K562 (cell line): ENCODE data around the gene CHIC2. TPM values are rescaled to one million over a fixed set of nuclear protein-coding genes. Genes with fewer than 3 reads are reported as not detected.

Source experiments
- AFF1 ChIP-seq, 2 experiments: fragments of 450-650 bp; IDR thresholded peaks; 2 replicates each; pipeline ENCODE4 v1.6.1; 2018; ENCODE audit warnings: mild to moderate bottlenecking in 2 of 2, low read depth in 1 of 2; ENCODE audit not compliant: partially characterized antibody in 2 of 2
- ELF1 ChIP-seq: fragments of 200-800 bp; sonication (Bioruptor generic); IDR thresholded peaks from 2 replicates; pipeline ENCODE4 v1.6.1; 2016; ENCODE audit warnings: missing genetic modification characterization, missing compliant biosample characterization
- FOSL1 ChIP-seq: fragments of 200-800 bp; sonication (Bioruptor generic); conservative IDR thresholded peaks from 2 replicates; pipeline ENCODE4 v1.6.1; 2016; ENCODE audit warnings: missing genetic modification characterization, missing compliant biosample characterization
- HDAC1 ChIP-seq, 2 experiments: fragments of 450-650 bp; IDR thresholded peaks; 2 replicates each; pipeline ENCODE4 v1.6.1; 2016 to 2017; ENCODE audit warnings: inconsistent platforms in 1 of 2, mild to moderate bottlenecking in 1 of 2, moderate library complexity in 1 of 2
- HNRNPLL ChIP-seq: fragments of 200-400 bp; formaldehyde crosslinking; IDR thresholded peaks from 2 replicates; pipeline ENCODE4 v1.6.1; 2017; ENCODE audit warnings: low read length, low read depth, mild to moderate bottlenecking; ENCODE audit not compliant: poor library complexity, severe bottlenecking
- KLF16 ChIP-seq: IDR thresholded peaks from 2 replicates; pipeline ENCODE4 v1.6.1; 2016; ENCODE audit warnings: antibody characterized with exemption
- NELFE ChIP-seq: IDR thresholded peaks from 2 replicates; pipeline ENCODE4 v1.6.1; 2011; ENCODE audit warnings: mild to moderate bottlenecking; ENCODE audit not compliant: insufficient read depth, insufficient read length
- NFIX ChIP-seq: fragments of 250-450 bp; sonication (Bioruptor Pico); IDR thresholded peaks from 2 replicates; pipeline ENCODE4 v1.4.0; 2020; ENCODE audit warnings: low read depth, mild to moderate bottlenecking, moderate library complexity
- PRMT5 ChIP-seq: sonication (generic); formaldehyde crosslinking; IDR thresholded peaks from 2 replicates; pipeline ENCODE4 v1.5.0; 2020; ENCODE audit warnings: missing genetic modification reagents
- RAD51 ChIP-seq: fragments of 450-650 bp; IDR thresholded peaks from 2 replicates; pipeline ENCODE4 v1.7.1; 2016; ENCODE audit warnings: low read depth, mild to moderate bottlenecking, borderline replicate concordance
- SMAD4 ChIP-seq: fragments of 250-450 bp; sonication (Bioruptor Pico); conservative IDR thresholded peaks from 2 replicates; pipeline ENCODE4 v1.8.0; 2021; ENCODE audit warnings: inconsistent platforms, mild to moderate bottlenecking, moderate library complexity
- SMARCA4 ChIP-seq: fragments of 450-650 bp; IDR thresholded peaks from 2 replicates; pipeline ENCODE4 v1.6.1; 2016
- YBX1 ChIP-seq: fragments of 450-650 bp; IDR thresholded peaks from 2 replicates; pipeline ENCODE4 v1.7.1; 2016; ENCODE audit warnings: mild to moderate bottlenecking
- ZBTB1 ChIP-seq: sonication (generic); formaldehyde crosslinking; IDR thresholded peaks from 2 replicates; pipeline ENCODE4 v1.8.1; 2023; ENCODE audit warnings: missing genetic modification reagents, low read depth, mild to moderate bottlenecking, borderline replicate concordance
- ZEB2 ChIP-seq: fragments of 450-650 bp; IDR thresholded peaks from 2 replicates; pipeline ENCODE4 v1.6.1; 2016
- ZNF134 ChIP-seq: fragments of 250-450 bp; sonication (Bioruptor Pico); conservative IDR thresholded peaks from 2 replicates; pipeline ENCODE4 v1.4.0; 2020
- ZNF174 ChIP-seq: fragments of 250-450 bp; sonication (Bioruptor Pico); IDR thresholded peaks from 2 replicates; pipeline ENCODE4 v1.4.0; 2020; ENCODE audit warnings: mild to moderate bottlenecking
- ZNF274 ChIP-seq: IDR thresholded peaks from 2 replicates; pipeline ENCODE4 v1.6.1; 2011; ENCODE audit warnings: low read depth, mild to moderate bottlenecking, low read length, moderate library complexity, borderline replicate concordance
- ZNF277 ChIP-seq: fragments of 250-450 bp; sonication (Bioruptor Pico); IDR thresholded peaks from 2 replicates; pipeline ENCODE4 v1.8.0; 2022; ENCODE audit warnings: inconsistent platforms, mild to moderate bottlenecking, moderate library complexity, borderline replicate concordance
- ZNF445 ChIP-seq: fragments of 250-450 bp; sonication (Bioruptor Pico); IDR thresholded peaks from 2 replicates; pipeline ENCODE4 v1.4.0; 2020; ENCODE audit warnings: low read depth, mild to moderate bottlenecking, moderate library complexity
- ZNF77 ChIP-seq: fragments of 250-450 bp; sonication (Bioruptor Pico); IDR thresholded peaks from 2 replicates; pipeline ENCODE4 v1.5.0; 2020
- ZZZ3 ChIP-seq: fragments of 450-650 bp; IDR thresholded peaks from 2 replicates; pipeline ENCODE4 v1.6.1; 2016; ENCODE audit warnings: antibody characterized with exemption, mild to moderate bottlenecking, moderate library complexity
- polyA plus RNA-seq, 8 experiments: library from polyadenylated mRNA; depleted of rRNA in 4 of 8; stranded (reverse) in 5 of 8; unstranded in 3 of 8; fragments of >200 nt; fragmentation: Nextera tagmentation in 2 of 8; fragmentation: Illumina TruSeq in 1 of 8; extraction: Ambion mirVana in 2 of 8; extraction: Trizol in 1 of 8; gene quantifications; 2 replicates each; pipeline versions ENCODE4 v1.2.1 to v1.2.3, GENCODE V29; 2011 to 2014; ENCODE audit warnings: inconsistent platforms in 1 of 8, missing spikeins in 1 of 8
- total RNA-seq, 7 experiments: library from RNA; depleted of rRNA in 6 of 7; stranded (reverse); fragments of >200 nt in 6 of 7; fragmentation: Illumina TruSeq in 2 of 7; extraction: Trizol in 2 of 7; gene quantifications; 2 replicates each; pipeline versions ENCODE4 v1.2.1 to v1.2.3, GENCODE V29; 2011 to 2021; ENCODE audit warnings: low replicate concordance in 1 of 7
- TF ChIP-seq, protein P1 (sequence below): fragments of 450-650 bp; formaldehyde crosslinking; IDR thresholded peaks from 2 replicates; pipeline ENCODE4 v1.4.0; 2022; ENCODE audit warnings: missing genetic modification characterization
- TF ChIP-seq, protein P2 (sequence below): fragments of 450-650 bp; IDR thresholded peaks from 2 replicates; pipeline ENCODE4 v1.6.1; 2016

Gene CHIC2
- total and polyA plus RNA-seq, 9 of the 15 experiments (the other 6 are each of a cell fraction or from before 2014, with no cell fraction given) = 0.89 to 25.1 (median 12.1) TPM

GRCh38 chr4:54066718-54067129, 2.3 kb upstream of the CHIC2 start (continued):
- TF ChIP-seq ZNF445 (no peak), ZEB2 (peak; percentile 87), ZZZ3 (no peak), SMARCA4 (peak; percentile 77), NFIX (CRISPR knock-in tag) (no peak), ZBTB1 (no peak), ZNF174 (CRISPR knock-in tag) (no peak), ZNF134 (CRISPR knock-in tag) (no peak), ELF1 (peak; percentile 37; the same call in 1 of the 2 replicates), ZNF277 (no peak), ZNF77 (CRISPR knock-in tag) (no peak), ZNF274 (0 out of 2 replicates have a peak, but pooled peaks have one; percentile 31), AFF1 (IDR thresholded peaks at IDR 0.05; ENCODE audit: low read depth in 1 of 2, partially characterized antibody in 2 of 2) (no peak), HNRNPLL (no peak), RAD51 (no peak), FOSL1 (tag) (0 out of 2 replicates have a peak, but pooled peaks have one; percentile 25), YBX1 (no peak), HDAC1 (IDR thresholded peaks at IDR 0.05) (peak in 1 of 2 experiments; percentile 31; a peak in 1 of 4 replicates), PRMT5 (CRISPR knock-in tag) (no peak), KLF16 (peak; percentile 83), SMAD4 (CRISPR knock-in tag) (peak; percentile 82; the same call in 1 of the 2 replicates), NELFE (no peak)
- TF ChIP-seq, protein P1, sequence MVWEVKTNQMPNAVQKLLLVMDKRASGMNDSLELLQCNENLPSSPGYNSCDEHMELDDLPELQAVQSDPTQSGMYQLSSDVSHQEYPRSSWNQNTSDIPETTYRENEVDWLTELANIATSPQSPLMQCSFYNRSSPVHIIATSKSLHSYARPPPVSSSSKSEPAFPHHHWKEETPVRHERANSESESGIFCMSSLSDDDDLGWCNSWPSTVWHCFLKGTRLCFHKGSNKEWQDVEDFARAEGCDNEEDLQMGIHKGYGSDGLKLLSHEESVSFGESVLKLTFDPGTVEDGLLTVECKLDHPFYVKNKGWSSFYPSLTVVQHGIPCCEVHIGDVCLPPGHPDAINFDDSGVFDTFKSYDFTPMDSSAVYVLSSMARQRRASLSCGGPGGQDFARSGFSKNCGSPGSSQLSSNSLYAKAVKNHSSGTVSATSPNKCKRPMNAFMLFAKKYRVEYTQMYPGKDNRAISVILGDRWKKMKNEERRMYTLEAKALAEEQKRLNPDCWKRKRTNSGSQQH (CRISPR knock-in tag) = no peak
- TF ChIP-seq, protein P2, sequence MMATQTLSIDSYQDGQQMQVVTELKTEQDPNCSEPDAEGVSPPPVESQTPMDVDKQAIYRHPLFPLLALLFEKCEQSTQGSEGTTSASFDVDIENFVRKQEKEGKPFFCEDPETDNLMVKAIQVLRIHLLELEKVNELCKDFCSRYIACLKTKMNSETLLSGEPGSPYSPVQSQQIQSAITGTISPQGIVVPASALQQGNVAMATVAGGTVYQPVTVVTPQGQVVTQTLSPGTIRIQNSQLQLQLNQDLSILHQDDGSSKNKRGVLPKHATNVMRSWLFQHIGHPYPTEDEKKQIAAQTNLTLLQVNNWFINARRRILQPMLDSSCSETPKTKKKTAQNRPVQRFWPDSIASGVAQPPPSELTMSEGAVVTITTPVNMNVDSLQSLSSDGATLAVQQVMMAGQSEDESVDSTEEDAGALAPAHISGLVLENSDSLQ = peak; percentile 87
